MM.1S (cell line): Measurements from ENCODE around the gene ZFYVE28.

ENCODE experiments used
- DNase-seq: peaks from one replicate; pipeline ENCODE4 v3.0.0-alpha.2; 2015
- H2AFZ ChIP-seq: fragments of 300-600 bp; sonication (generic); 2 replicates; pipeline ENCODE4 v1.6.0; 2016; ENCODE audit warnings: antibody characterized with exemption, low read length
- H3F3A ChIP-seq: fragments of 300-600 bp; sonication (generic); 2 replicates; pipeline ENCODE4 v1.6.1; 2016; ENCODE audit warnings: mild to moderate bottlenecking, antibody characterized with exemption, low read length, moderate library complexity, mixed read lengths; ENCODE audit not compliant: insufficient read depth
- H3K27ac ChIP-seq: fragments of 300-600 bp; sonication (generic); 2 replicates; pipeline ENCODE4 v1.5.1; 2016; ENCODE audit warnings: mild to moderate bottlenecking, low read length
- H3K27me3 ChIP-seq: fragments of 300-600 bp; sonication (generic); replicated peaks from 2 replicates; pipeline ENCODE4 v1.6.0; 2016; ENCODE audit warnings: low read length; ENCODE audit not compliant: insufficient read depth
- H3K36me3 ChIP-seq: fragments of 300-600 bp; sonication (generic); replicated peaks from 2 replicates; pipeline ENCODE4 v1.6.1; 2016; ENCODE audit warnings: mild to moderate bottlenecking, low read length, mixed read lengths; ENCODE audit not compliant: insufficient read depth
- H3K4me1 ChIP-seq: fragments of 300-600 bp; sonication (generic); 2 replicates; pipeline ENCODE4 v1.6.1; 2016; ENCODE audit warnings: low read length, mixed read lengths
- H3K4me2 ChIP-seq: fragments of 300-600 bp; sonication (generic); 2 replicates; pipeline ENCODE4 v1.6.0; 2016; ENCODE audit warnings: low read depth, low read length
- H3K4me3 ChIP-seq: fragments of 300-600 bp; sonication (generic); 2 replicates; pipeline ENCODE4 v1.5.1; 2016; ENCODE audit warnings: low read length, mixed read lengths
- H3K79me2 ChIP-seq: fragments of 300-600 bp; sonication (generic); 2 replicates; pipeline ENCODE4 v1.6.1; 2016; ENCODE audit warnings: mixed run types, low read length, mixed read lengths
- H3K9ac ChIP-seq: fragments of 300-600 bp; sonication (generic); 2 replicates; pipeline ENCODE4 v1.6.1; 2016; ENCODE audit warnings: low read length, mixed read lengths
- H3K9me2 ChIP-seq: fragments of 300-600 bp; sonication (generic); replicated peaks from 2 replicates; pipeline ENCODE4 v1.6.1; 2016; ENCODE audit warnings: mild to moderate bottlenecking, low read length, mixed read lengths; ENCODE audit not compliant: insufficient read depth
- H3K9me3 ChIP-seq: fragments of 300-600 bp; sonication (generic); replicated peaks from 2 replicates; pipeline ENCODE4 v1.6.1; 2016; ENCODE audit warnings: mild to moderate bottlenecking, low read length, mixed read lengths; ENCODE audit not compliant: insufficient read depth
- H4K20me1 ChIP-seq: fragments of 300-600 bp; sonication (generic); 2 replicates; pipeline ENCODE4 v1.6.1; 2016; ENCODE audit warnings: mild to moderate bottlenecking, low read length, moderate library complexity, mixed read lengths; ENCODE audit not compliant: insufficient read depth
- CTCF ChIP-seq: fragments of 300-600 bp; sonication (generic); IDR thresholded peaks from 2 replicates; pipeline ENCODE4 v1.5.1; 2016; ENCODE audit warnings: antibody characterized with exemption, low read length, mixed read lengths
- EZH2 ChIP-seq: fragments of 300-600 bp; sonication (generic); optimal IDR thresholded peaks from 2 replicates; pipeline ENCODE3; 2017; ENCODE audit warnings: low read depth, mild to moderate bottlenecking, antibody characterized with exemption, low read length, mixed read lengths
- EZH2phosphoT487 ChIP-seq: fragments of 300-600 bp; sonication (generic); IDR thresholded peaks from 2 replicates; pipeline ENCODE4 v1.6.1; 2018; ENCODE audit warnings: antibody characterized with exemption, low read length

Gene ZFYVE28

GRCh38 chr4:2280531-2281300 is 137.7 kb downstream of the ZFYVE28 start:
- H3K79me2 ChIP-seq = no peaks in the 10 kb centered on the region
- H3K9me3 ChIP-seq = no peaks in the 10 kb centered on the region
- H4K20me1 ChIP-seq = no peaks in the 10 kb centered on the region
- no peak for DNase-seq
- H3K4me1 ChIP-seq = peaks cover 20% of the 10 kb centered on the region
- H2AFZ ChIP-seq = no peak overlapping the region
- H3F3A ChIP-seq = peaks cover 16% of the 10 kb centered on the region
- TF ChIP-seq CTCF (no peak), EZH2phosphoT487 (no peak), EZH2 (no peak)
- no peak overlapping the region for H3K9ac ChIP-seq
- no peaks in the 10 kb centered on the region for H3K36me3 ChIP-seq
- H3K27me3 ChIP-seq = no peaks in the 10 kb centered on the region
- H3K4me3 ChIP-seq = no peak overlapping the region
- peak overlapping the region; percentile 86; the same call in 1 of the 2 replicates for H3K27ac ChIP-seq
- H3K4me2 ChIP-seq = no peak overlapping the region
- H3K9me2 ChIP-seq = no peaks in the 10 kb centered on the region

- Histone ChIP-seq H2AFZ (no peak overlapping the region), H3K9me3 (no peaks in the 10 kb centered on the region), H4K20me1 (no peaks in the 10 kb centered on the region), H3K4me3 (no peak overlapping the region), H3F3A (peaks cover 16% of the 10 kb centered on the region), H3K9ac (no peak overlapping the region), H3K9me2 (no peaks in the 10 kb centered on the region), H3K4me1 (peaks cover 19% of the 10 kb centered on the region), H3K4me2 (no peak overlapping the region), H3K36me3 (no peaks in the 10 kb centered on the region), H3K27ac (no peak overlapping the region), H3K27me3 (no peaks in the 10 kb centered on the region), H3K79me2 (no peaks in the 10 kb centered on the region)
- TF ChIP-seq EZH2 = no peak
- TF ChIP-seq EZH2phosphoT487 = no peak
- no peak for TF ChIP-seq CTCF
- no peak for DNase-seq
Measured at GRCh38 chr4:2277956-2278355, 140.5 kb downstream of the ZFYVE28 start.

- no peak overlapping the region for H3K9ac ChIP-seq
- no peak overlapping the region for H3K4me2 ChIP-seq
- no peaks in the 10 kb centered on the region for H4K20me1 ChIP-seq
- H3K27ac ChIP-seq = no peak overlapping the region
- peaks cover 4% of the 10 kb centered on the region for H3F3A ChIP-seq
- H3K9me3 ChIP-seq = no peaks in the 10 kb centered on the region
- no peaks in the 10 kb centered on the region for H3K36me3 ChIP-seq
- TF ChIP-seq CTCF = no peak
- TF ChIP-seq EZH2phosphoT487 = no peak
- no peak for TF ChIP-seq EZH2
- no peaks in the 10 kb centered on the region for H3K79me2 ChIP-seq
- H3K27me3 ChIP-seq = no peaks in the 10 kb centered on the region
- no peaks in the 10 kb centered on the region for H3K9me2 ChIP-seq
- DNase-seq = no peak
- H2AFZ ChIP-seq = no peak overlapping the region
- no peak overlapping the region for H3K4me3 ChIP-seq
- H3K4me1 ChIP-seq = peaks cover 9% of the 10 kb centered on the region
Measured at GRCh38 chr4:2276581-2277325, 141.7 kb downstream of the ZFYVE28 start.
